NCI-H2029 treated with DMSO at 0.1 percent for 48 hours (cell line): ENCODE data around the gene MPC1.
A peak's percentile ranks its signal among the peaks of the same experiment; 100 is the strongest.
"Not testable (repeated sequence)": the region's sequence is repeated elsewhere in the genome, so short reads cannot be mapped to it uniquely, and the experiment has no call there.

ENCODE experiments used
- DNase-seq: peaks from one replicate; lab custom pipeline; 2025; lab: John Stamatoyannopoulos, UW

The MPC1 gene

GRCh38 chr6:166345672-166346071 lies 37.1 kb downstream of the MPC1 start:
- not testable (repeated sequence) for DNase-seq

- DNase-seq, result not testable (repeated sequence)
These were observed 37.8 kb downstream of the MPC1 start for GRCh38 chr6:166344921-166345320.

GRCh38 chr6:166344240-166344639 lies 38.5 kb downstream of the MPC1 start:
- no peak for DNase-seq

GRCh38 chr6:166343150-166343487 lies 39.6 kb downstream of the MPC1 start:
- no peak for DNase-seq

GRCh38 chr6:166342349-166343149 lies 40.2 kb downstream of the MPC1 start, which contains the start of gene SFT2D1:
Gene SFT2D1 (minus strand): TSS chr6:166342545. CDS start chr6:166342481, 64 bp downstream.
- DNase-seq, result peak; percentile 6

- no peak for DNase-seq
These were observed 40.8 kb downstream of the MPC1 start for GRCh38 chr6:166341977-166342348.

GRCh38 chr6:166341464-166341863 lies 41.3 kb downstream of the MPC1 start:
- DNase-seq, result no peak

GRCh38 chr6:166338854-166339253 lies 43.9 kb downstream of the MPC1 start:
- no peak for DNase-seq

- no peak for DNase-seq
These were observed 45.9 kb downstream of the MPC1 start for GRCh38 chr6:166336847-166337246.

- DNase-seq, result no peak
These were observed 47.1 kb downstream of the MPC1 start for GRCh38 chr6:166335378-166336302.

GRCh38 chr6:166334878-166335277 lies 47.9 kb downstream of the MPC1 start:
- DNase-seq, result no peak

- no peak for DNase-seq
These were observed 49.4 kb downstream of the MPC1 start for GRCh38 chr6:166333172-166333995.

GRCh38 chr6:166331503-166332415 lies 51.0 kb downstream of the MPC1 start:
- no peak for DNase-seq

- DNase-seq, result no peak
These were observed 52.1 kb downstream of the MPC1 start for GRCh38 chr6:166330612-166331011.

GRCh38 chr6:166325383-166326042 lies 57.2 kb downstream of the MPC1 start:
- no peak for DNase-seq

GRCh38 chr6:166323395-166323794 lies 59.3 kb downstream of the MPC1 start:
- DNase-seq, result no peak

- no peak for DNase-seq
These were observed 63.8 kb downstream of the MPC1 start for GRCh38 chr6:166318649-166319600.

GRCh38 chr6:166318227-166318626 lies 64.5 kb downstream of the MPC1 start:
- DNase-seq, result no peak
